Measurements from ENCODE around the gene IL15RA.

DNA sequence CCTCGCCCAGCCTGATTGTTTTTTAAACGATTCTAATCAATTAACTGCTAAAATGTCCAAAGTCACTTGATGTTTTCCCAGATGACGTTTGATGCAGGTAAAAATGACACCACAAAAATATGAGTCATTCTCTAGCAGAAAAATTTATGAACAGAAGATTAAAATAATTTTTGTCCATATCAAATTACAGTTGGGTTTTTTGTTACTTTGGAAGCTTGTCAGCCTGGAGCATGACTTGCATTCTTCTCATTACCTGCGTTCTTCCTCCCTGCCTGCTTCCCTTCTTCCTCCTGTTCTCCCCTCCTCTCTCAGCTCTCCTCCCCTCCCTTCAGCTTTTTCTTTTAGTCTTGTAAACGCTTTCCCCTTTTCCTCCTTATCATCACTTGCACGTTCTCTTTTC is 18.7 kb downstream of the IL15RA start:
- no peak for TF ChIP-seq POLR2A (IDR thresholded peaks at IDR 0.05; ENCODE audit: low read depth, low read length)
- TF ChIP-seq MYC (IDR thresholded peaks at IDR 0.05; ENCODE audit: low read depth, low read length) = no peak
- TF ChIP-seq FOS (IDR thresholded peaks at IDR 0.05; ENCODE audit: borderline replicate concordance, insufficient read depth, low read length) = no peak
- TF ChIP-seq, protein P1, sequence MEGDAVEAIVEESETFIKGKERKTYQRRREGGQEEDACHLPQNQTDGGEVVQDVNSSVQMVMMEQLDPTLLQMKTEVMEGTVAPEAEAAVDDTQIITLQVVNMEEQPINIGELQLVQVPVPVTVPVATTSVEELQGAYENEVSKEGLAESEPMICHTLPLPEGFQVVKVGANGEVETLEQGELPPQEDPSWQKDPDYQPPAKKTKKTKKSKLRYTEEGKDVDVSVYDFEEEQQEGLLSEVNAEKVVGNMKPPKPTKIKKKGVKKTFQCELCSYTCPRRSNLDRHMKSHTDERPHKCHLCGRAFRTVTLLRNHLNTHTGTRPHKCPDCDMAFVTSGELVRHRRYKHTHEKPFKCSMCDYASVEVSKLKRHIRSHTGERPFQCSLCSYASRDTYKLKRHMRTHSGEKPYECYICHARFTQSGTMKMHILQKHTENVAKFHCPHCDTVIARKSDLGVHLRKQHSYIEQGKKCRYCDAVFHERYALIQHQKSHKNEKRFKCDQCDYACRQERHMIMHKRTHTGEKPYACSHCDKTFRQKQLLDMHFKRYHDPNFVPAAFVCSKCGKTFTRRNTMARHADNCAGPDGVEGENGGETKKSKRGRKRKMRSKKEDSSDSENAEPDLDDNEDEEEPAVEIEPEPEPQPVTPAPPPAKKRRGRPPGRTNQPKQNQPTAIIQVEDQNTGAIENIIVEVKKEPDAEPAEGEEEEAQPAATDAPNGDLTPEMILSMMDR (IDR thresholded peaks at IDR 0.05; ENCODE audit: extremely low read depth in 1 of 2, insufficient read depth in 1 of 2, low read depth in 1 of 2, low read length in 2 of 2) = no peak
- TF ChIP-seq POLR2AphosphoS5 (IDR thresholded peaks at IDR 0.05; ENCODE audit: insufficient read depth, low read depth, low read length) = no peak
- TF ChIP-seq EZH2 (IDR thresholded peaks at IDR 0.05; ENCODE audit: borderline replicate concordance, low read depth, low read length, severe bottlenecking) = no peak

Measured in endothelial cell of umbilical vein (primary cell).